Measurements from ENCODE around the gene FLRT2.

Gene FLRT2

GRCh38 chr14:85702191-85702590 lies 172.2 kb downstream of the FLRT2 start:
- peak; percentile 3 for DNase-seq (ENCODE audit: low read depth)
- TF ChIP-seq CTCF (conservative IDR thresholded peaks at IDR 0.05; ENCODE audit: control insufficient read depth, insufficient read depth, low read depth, low read length), result peak; percentile 11
- no peak overlapping the region for H3K4me3 ChIP-seq (ENCODE audit: control insufficient read depth, low read depth, low read length)

- TF ChIP-seq CTCF (conservative IDR thresholded peaks at IDR 0.05; ENCODE audit: control insufficient read depth, insufficient read depth, low read depth, low read length), result no peak
- peak; percentile 58 for DNase-seq (ENCODE audit: low read depth)
Measured at GRCh38 chr14:85702997-85703396, 173.1 kb downstream of the FLRT2 start.

More at GRCh38 chr14:85702997-85703396, 173.1 kb downstream of the FLRT2 start:
- H3K4me3 ChIP-seq (ENCODE audit: control insufficient read depth, low read depth, low read length), result no peak overlapping the region
